GM12891 (cell line): Measurements from ENCODE around the gene CMBL.

Experiments used
- POLR2A ChIP-seq: IDR thresholded peaks from 2 replicates; pipeline ENCODE4 v1.6.1; 2011; ENCODE audit warnings: low read depth, low read length, control low read depth
- POLR2AphosphoS5 ChIP-seq: IDR thresholded peaks from 2 replicates; pipeline ENCODE4 v1.6.1; 2011; ENCODE audit warnings: low read depth, low read length, control low read depth
- POU2F2 ChIP-seq: IDR thresholded peaks from 2 replicates; pipeline ENCODE4 v1.6.1; 2011; ENCODE audit warnings: low read depth, mild to moderate bottlenecking, control low read depth, low read length, moderate library complexity
- SPI1 ChIP-seq: IDR thresholded peaks from 2 replicates; pipeline ENCODE4 v1.6.1; 2011; ENCODE audit warnings: low read depth, low read length, control low read depth
- TAF1 ChIP-seq: IDR thresholded peaks from 2 replicates; pipeline ENCODE4 v1.6.1; 2011; ENCODE audit warnings: low read depth, low read length, control low read depth

DNA sequence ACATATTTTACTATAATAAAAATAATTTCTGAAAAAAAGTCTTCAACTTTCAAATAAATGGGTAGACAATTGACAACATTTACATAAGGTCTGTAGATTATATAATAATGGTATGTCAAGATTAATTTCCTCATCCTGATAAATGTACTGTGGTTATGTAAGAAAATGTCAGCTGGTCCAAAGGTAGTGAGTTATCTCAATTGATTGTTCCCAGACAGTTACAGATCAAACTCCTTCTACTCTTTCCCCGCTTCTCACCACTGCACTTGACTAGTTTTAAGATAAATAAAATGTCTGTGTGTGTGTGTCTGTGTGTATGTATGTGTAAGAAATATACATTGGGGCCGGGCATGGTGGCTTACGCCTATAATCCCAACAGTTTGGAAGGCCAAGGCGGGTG is 29.4 kb upstream of the CMBL start:
- TF ChIP-seq POLR2A (no peak), POLR2AphosphoS5 (no peak), TAF1 (no peak), SPI1 (no peak), POU2F2 (no peak)
